Erythroblast (primary cell): Measurements from ENCODE around the gene CYP24A1.

ENCODE experiments used
- GATA1 ChIP-seq: IDR thresholded peaks from 2 replicates; pipeline ENCODE4 v1.6.1; 2011; ENCODE audit warnings: low read depth, mild to moderate bottlenecking, control low read depth, low read length, moderate library complexity
- POLR2A ChIP-seq: IDR thresholded peaks from 2 replicates; pipeline ENCODE4 v1.6.1; 2011; ENCODE audit warnings: mild to moderate bottlenecking, low read length

DNA sequence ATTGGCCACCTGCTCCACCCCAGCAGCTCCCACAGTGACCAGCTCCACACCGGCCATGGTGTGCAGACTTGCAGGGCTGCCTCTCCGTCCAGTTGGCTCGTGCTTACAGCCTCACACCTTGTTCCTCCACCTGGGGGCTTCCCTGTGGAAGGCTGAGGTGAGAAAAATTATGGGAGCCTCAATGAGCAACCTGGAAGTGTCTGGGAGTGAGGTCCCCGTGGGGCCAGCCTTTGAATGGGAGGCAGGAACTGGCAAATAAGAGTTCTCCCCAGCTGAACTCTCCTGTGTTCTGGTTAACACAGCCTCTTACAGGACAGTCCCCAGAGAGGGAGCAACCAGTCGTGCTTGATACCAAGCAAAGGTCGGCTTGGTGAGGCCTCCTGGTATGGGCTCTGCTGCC is 30.3 kb upstream of the CYP24A1 start:
- TF ChIP-seq GATA1 (no peak), POLR2A (no peak)
